CMK (cell line): ENCODE results near the gene CD300LB.

Experiments used
- DNase-seq: peaks from one replicate; pipeline ENCODE4 v3.0.0-alpha.2; 2010; ENCODE audit warnings: low read depth

Gene CD300LB

DNA sequence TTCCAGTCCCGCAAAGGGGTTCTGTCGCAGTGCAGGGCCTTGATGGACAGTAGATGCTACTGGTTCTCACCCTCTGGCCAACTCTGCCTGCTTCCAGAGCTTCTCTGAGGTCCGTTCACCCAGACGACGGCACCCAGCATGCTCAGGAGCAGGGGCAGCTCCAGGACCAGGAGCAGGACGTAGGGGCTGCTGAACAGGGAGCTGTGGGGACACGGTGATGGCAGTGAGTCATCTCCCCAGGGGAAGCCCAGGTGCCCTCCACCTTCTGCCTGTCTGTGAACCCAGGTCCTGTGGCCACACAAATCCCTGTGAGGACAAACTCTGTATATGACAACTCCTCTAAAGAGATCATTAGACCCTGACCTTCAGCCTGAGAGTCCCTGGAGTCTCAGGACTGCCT is 18.1 kb upstream of the CD300LB start:
- no peak for DNase-seq

DNA sequence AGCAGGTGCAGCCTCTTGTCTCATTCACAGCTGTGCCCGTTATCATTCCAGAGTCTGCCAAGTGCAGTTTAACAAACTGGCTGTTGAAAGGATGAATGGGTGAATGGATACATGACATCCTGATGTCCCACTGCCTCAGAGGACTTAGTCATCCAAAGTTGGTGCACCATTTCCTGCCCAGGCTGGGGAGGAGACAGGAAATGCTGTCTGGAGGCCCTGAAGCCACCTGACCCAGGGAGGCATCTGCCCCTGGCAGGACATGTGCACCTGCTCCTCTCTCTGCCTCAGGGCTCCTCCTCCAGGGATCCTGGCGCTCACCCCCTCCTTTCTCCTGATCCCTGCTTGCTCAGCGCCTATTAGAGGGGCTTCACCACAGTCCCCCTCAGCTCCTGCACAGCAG is 16.5 kb upstream of the CD300LB start:
- DNase-seq = no peak

DNA sequence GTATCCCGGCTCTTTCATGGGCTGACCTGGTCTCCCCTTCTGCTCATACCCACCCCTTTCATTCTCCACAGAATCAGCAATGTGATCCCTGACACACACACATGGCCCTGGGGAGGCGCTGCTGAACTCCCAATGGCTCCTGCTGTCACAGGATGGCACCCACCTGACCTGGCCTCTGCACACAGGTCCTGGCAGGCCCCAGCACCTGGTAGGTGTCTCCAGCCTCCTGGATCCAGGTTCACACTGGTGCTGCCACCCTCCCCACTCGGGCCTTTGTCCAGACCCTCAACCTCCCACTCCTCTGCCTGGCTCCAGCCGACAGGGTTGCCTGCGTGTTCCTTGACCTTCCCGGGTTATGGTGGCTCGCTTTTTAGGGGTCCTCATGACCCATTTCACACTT is 16.0 kb upstream of the CD300LB start:
- DNase-seq = no peak

DNA sequence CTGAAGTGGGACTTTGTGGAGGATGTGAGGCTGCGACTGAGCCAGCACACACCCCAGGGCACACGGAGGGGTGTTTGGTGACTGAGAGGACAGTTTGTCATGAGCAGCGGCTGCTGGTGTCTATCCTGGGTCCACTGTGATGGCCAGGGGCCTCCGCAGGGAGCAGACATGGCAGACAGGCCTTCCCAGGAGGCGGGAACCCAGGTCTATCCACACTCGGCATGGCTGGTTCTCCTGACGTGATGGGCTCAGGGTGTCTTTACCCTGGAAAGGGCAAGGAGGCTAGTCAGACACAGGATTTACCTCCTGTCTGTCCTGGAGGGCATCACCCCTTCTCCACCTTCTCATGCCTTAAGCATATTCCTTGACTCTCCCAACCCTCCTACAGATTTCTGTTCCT is 15.3 kb upstream of the CD300LB start:
- DNase-seq = no peak

DNA sequence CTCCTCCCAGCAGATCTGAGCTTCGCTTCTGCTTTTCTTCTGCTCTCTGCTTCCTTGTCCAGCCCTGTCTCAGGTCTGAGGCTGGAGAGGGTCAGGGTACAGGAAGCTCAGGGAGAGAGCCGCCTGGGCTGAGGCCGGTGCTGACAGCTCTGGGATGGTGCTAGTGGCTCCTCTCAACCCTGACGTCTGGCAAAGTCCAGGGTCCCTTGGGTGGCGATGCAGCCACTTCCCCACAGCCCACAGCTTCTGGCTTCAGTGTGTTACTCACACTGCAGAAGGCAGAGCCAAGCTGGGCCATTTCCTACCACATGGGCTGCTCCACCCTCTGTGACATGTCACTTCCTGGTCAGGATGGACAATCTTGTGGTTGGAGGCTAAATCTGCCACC is 14.6 kb upstream of the CD300LB start, which contains the start of gene CD300C:
TSS of gene CD300C (minus strand) at position 273 of the 388 bp plus-strand sequence. CDS start 333 bp downstream, outside the sequence.
- peak; percentile 61 for DNase-seq

DNA sequence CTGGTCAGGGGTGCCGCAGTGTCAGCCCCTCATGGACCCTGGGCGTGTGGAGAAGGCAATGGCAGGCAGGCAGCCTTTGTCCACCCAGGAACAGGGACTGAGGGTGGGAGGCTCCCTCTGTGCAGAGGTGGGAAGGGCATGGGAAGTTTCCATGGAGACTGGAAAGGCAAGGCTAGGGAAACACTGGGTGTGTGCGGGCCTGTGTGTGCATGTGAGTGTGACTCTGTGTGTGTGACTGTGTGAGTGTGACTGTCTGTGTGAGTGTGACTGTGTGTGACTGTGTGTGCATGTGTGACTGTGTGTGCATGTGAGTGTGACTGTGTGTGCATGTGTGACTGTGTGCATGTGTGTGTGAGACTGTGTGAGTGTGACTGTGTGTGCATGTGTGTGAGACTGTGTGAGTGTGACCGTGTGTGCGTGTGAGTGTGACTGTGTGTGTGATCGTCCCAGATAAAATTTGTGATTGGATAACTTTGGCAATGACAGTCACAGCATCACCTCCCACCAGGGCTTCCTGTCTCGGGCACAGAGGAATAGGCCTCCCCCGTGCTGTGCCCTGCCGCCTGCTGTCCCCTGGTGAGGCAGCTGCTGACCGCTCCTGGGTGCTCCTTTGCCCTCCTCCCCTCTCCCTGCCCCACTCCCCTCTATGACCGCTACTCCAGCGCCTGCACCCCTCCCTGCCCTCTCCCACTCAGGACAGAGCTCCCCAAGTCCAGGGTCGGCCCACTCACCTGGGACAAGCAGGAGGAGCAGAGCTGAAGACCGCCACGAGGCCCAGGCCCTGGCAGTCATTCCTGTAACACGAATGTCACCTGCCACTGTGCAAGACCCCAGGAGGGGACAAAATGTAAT is 13.9 kb upstream of the CD300LB start:
- DNase-seq = no peak

DNA sequence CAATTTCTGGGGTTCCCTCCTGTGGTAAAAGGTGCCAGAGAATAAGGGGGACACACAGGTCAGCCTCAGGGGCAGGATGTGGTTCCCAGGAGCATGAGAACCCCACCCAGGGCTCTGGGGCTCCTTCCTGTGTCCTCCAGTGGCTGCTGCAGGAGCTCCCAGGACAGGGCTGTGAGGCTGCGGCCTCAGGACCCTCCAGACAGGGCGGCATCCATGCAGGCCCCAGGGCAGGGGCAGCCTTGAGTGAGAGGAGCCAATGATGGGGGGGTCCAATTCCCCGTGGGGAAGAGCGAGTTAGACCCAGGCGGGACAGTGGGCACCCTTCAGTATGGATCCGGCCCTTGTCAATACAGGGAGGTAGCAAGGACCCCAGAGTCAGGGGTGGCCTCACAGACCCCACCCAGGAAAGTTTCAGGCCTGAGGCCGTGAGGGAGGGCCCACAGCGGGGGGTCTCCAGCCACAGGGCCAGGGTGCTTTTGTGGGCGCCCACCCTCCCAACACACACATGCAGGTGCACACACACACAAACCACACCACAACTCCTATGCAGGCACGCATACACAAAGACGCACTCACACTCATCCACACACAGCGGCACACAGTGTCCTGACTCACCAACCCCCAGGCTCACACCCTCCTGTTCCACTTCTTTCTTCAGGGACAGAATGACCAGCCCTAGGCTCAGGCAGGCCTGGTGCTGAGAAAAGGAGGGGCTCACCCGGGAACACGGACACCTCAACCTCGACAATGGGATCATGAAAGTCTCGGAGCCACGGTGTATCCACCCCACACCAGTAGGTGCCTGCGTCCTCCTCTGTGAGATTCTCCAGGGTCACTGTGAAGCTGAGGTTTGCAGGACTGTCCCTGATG is 12.9 kb upstream of the CD300LB start:
- DNase-seq = no peak

DNA sequence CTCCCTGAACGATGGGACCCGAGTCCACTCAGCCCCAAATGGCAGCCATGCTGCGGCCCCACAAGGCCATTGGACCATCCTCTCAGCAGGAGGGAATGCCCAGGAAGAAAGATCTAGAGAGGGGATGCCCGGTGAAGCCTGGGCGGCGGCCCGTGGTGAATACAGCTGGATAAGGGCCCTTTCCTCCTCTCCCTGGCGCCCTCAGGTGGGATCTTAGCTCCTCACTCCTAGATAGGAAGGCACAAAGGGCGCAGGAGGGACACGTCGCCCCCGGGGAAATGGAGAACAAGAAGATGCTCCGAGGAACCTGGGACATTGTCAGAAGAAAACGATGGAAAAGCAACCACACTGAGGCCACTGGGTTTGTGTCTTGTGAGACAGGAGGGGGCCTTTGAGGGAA is 12.1 kb upstream of the CD300LB start:
- DNase-seq = no peak

DNA sequence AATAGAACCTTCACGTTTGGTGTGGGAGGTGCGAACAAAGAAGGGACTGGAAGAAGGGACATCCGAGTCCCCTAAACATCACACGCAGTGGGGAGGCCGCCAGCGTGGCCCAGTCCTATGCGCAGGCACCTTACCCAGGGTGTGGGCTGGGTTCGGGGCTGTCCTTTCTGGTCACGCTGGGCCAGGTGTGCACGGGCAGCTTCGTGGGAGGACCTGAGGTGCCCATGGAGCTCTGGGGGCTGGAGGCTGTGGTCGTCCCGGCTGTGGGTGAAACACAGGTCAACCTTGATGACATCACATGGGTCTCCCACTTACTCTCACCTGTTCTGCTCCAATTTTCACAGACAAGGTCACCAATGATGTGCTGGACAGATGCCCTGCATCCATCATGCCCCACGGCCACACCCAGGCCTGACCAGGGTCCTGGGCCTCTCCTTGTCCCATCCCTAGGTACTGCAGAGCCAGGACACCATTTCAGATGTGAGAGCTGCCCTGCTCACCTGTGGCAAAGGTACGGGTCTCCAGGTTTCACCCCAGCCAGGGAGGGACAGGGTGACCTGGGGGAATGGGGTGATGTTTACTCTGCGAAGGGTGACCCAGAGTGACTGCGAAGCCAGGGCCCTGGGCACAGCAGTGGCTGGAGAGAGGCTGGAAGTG is 11.6 kb upstream of the CD300LB start:
- DNase-seq = no peak

DNA sequence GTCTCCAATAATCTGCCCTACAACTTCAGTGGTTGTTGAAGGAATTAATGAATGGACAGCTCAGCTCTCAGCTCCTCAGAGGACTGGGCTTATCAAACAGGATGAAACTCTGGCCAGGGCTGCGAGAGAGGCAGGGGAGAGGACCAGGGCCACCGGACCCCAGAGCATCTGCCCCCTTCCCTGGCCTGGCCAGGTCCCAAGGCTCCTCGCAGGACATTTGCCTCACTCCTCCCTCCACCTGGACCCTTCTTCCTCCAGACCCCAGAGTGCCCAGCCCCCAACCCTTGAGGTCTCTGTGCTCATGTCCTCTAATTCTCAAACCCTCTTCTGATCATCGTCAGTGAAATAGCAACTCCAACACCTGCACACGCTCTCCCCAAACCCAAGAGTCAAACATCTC is 10.9 kb upstream of the CD300LB start:
- DNase-seq = no peak

DNA sequence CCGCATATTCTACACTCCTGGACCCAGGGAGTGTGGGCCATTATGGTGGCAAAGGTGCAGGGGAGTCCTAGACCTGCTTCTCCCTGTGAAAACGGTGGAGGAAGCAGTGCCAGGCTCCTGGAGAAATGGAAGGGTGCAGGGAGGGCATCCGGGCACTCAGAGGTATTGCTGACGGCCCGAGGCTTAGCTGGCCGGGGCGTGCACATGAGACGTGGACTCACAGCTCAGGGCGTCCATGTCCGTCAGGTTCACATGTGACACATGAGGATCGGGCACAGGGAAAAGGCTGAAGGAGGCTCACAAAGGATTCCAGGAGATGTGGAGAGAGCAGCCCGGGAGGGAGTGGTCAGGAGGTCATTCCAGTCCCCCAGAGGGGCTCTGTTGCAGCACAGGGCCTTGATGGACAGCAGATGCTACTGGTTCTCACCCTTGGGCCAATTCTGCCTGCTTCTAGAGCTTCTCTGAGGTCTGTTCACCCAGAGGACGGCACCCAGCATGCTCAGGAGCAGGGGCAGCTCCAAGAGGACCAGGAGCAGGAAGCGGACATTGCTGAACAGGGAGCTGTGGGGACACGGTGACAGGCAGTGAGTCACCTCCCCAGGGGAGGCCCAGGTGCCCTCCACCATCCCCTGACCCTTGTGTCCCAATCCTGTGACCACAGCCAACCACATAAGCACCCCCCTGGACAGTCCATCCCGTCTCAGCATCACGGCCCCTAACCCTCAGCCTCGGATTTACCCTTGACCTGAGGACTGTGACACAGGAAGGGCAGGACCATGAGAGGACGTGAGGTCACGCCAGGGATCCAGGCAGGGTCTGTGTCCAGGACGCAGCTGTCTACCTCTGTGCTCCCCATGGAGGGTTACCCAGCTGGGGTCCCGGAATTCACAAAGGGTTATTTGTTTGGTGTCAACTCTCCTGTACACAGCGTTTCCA is 10.2 kb upstream of the CD300LB start:
- DNase-seq = no peak

DNA sequence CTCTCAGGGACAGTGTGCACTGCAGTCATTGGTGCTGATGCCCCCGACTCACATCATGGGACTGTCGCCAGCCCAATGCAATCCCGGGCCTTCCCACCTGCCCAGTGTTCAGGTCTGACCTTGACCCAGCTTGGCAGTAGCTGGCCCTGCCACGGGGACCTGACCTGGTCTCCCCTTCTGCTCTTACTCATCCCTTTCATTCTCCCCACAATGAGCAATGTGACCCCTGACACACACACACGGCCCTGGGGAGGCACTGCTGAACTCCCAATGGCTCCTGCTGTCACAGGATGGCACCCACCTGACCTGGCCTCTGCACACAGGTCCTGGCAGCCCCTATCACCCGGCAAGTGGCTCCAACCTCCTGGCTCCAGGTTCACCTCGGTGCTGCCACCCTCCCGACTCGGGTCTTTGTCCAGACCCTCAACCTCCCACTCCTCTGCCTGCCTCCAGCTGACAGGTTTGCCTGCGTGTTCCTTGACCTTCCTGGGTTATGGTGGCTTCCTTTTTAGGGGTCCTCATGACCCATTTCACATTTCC is 8.1 kb upstream of the CD300LB start:
- DNase-seq = no peak

DNA sequence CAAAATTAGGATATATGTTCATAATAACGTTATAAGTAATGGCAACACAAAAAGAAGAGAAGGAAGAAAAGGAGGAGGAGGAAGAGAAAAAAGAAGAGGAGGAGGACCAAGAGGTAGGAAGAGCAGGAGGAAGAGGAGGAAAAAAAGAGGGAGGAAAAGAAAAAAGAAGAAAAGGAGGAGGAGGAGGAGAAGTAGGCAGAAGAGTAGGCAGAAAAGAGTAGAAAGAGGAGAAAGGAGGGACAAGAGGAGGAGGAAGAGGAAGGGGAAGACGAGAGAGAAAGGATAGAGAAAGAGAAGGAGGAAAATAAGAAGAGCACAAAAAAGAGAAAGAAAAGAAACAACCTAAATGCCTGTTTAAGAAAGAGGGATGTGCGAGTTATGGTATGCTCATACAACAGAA is 5.6 kb upstream of the CD300LB start:
- DNase-seq = no peak

DNA sequence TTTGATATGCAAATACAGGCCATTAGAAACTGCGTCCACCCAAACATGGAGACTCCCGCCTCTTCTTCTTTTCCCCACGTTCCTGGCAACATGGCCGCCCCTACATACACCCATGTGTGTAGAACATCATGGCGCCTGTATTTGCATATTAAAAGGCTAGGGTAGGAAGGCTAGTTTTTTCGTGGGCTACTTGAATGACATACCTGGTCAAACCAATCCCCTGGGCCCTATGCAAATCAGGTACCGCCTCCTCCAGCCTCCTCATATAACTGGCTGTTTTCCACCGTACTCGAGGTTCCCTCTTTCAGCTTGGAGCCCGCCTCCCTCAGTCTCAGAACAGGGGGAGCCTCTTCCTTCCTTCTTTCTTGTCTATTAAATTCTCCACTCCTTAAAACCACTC is 840 bp upstream of the CD300LB start:
- DNase-seq = peak; percentile 83

DNA sequence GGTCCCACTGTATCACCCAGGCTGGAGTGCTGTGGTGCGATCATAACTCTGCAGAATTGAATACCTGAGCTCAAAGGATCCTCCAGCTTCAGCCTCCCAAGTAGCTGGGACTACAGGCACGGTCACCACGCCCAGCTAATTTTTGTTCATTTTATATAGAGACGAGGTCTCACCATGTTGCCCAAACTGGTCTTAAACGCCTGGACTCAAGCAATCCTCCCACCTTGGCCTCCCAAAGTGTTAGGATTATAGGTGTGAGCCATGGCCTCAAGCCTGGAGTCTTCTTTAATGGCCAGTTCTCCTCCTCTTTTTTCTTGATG is 484 bp downstream of the CD300LB start:
- DNase-seq = no peak

DNA sequence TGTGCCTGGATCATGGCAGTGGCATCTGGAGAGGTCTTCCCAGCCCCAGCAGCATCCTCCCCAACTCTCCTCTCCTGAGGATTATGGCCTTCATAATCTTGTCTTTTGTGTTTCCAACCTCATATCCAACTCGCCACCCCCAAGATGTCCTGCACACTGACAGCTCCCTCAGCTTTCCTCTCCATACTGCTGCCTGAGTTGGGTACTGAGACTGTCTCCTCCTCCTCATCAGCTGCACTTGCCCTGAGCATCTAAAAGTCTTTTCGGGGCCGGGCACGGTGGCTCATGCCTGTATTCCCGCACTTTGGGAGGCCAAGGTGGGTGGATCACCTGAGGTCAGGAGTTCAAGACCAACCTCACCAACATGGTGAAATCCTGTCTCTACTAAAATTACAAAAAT is 2.0 kb downstream of the CD300LB start:
- no peak for DNase-seq

DNA sequence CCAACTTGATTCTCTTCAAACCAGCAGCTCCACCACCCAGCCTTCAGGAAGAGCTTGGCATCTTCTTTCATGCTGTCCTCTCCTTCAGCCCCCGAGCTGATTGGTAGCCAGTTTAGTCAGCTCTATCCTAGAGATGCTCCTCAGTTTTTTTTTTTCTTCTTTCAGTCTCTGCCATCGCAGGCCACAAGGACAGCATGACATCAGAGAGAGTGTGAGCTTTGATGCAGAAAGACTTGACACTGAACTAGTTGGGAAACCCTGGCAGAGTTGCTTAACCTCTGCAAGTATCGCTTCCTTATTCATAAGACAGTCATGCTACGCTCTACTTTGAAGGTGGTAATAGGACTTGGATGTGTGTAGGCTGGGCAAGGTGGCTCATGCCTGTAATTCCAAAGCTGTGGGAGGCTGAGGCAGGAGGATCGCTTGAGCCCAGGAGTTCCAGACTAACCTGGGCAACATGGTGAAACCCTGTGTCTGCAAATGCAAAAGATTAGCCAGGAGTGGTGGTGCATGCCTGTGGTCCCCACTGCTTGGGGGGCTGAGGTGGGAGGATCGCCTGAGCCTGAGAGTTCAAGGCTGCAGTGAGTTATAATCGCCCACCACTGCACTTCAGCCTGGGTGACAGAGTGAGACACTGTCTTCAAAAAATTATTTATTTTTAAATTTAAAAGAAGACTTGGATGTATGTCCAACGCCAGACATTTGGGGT is 2.6 kb downstream of the CD300LB start:
- DNase-seq = no peak

DNA sequence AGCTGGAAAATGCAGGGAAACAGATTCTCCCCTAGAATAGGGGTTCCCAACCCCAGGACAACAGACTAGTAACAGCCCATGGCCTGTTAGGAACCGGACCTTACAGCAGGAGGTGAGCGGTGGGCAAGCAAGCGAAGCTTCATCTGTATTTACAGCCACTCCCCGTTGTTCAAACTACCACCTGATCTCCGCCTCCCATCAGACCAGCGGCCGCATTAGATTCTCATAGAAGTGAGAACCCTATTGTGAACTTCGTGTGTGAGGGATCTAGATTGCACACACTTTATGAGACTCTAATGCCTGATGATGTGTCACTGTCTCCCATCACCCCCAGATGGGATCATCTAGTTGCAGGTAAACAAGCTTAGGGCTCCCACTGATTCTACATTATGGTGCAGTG is 3.5 kb downstream of the CD300LB start:
- no peak for DNase-seq

DNA sequence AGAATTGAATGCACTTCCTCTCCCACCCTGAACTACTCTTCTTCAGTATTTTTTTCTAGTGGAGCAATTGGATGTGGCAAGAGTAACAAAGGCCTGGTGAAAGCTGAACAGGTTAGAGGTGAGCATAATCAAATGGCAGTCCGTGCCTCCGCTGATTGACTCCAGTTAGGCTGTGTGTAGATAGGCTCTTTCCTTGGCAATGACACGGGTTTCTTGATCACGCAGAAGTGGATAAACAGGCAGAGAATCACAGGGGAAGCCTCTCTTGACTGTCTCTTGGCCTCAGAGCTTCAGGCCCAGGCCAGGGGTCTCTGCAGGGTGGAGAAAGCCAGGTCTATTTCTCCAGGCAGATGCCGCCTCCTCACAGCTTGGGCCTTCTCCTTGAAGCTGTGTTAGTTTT is 4.2 kb downstream of the CD300LB start:
- DNase-seq = no peak

DNA sequence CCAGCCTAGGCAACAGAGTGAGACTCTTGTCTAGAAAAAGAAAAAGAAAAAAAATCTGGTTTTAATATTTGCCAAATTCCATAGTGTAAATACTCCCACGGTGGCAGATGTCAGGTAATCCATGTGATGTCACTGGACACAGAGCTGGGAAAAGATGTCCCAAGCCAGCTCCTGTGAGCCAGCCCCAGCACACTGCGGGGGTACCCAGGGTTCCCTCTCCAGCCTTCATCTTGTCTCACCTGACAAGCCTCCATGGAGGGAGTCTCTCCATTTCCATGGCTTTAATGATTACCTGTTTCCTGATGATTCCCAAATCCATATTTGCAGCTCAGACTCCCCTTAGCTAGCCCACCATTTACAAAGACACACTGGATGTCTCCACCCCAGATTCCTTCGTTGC is 4.6 kb downstream of the CD300LB start:
- DNase-seq = no peak

DNA sequence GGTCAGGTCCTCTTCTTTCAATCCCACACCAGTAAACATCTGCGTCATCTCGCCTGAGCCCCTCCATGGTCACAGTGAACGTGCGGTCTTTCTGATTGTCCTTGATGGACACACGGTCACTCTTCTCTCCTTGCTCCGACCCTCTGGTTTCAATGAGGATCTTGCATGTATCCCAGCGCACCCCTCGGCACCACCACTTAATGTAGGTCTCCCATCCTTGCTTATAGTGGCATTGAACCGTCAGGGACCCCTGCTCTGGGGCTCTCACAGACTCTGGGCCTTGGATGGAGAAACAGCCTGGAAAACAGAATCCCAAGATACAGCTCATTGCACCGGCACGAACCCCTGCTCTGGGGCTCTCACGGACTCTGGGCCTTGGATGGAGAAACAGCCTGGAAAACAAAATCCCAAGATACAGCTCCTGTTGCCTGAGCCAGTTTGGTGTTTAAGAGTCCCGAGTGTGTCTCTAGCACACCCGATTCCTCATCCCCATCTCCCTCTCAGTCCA is 5.4 kb downstream of the CD300LB start:
- DNase-seq = no peak
